Measurements from ENCODE around the gene PSMA2.

DNA sequence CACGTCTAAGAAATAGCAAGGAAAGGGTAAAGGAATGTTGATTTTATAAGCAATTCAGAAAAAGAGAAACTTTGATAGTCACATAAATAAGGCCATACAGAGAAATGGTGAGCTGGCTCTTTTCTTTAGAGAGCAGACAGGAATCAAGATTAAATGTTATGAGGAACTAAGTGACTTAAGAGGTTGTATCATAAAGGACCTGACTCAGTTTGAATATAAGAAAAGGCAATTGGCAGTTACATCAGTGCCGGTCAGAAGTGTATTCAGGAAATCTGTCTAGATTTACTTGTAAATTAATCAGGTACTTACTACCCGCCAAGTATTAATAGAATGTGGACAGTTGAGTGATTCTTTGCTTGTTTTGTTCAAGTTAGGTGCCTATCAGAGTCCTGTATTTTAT is 2.3 kb upstream of the PSMA2 start:
- TF ChIP-seq GATA3 (IDR thresholded peaks at IDR 0.05; ENCODE audit: low read depth, low read length) (no peak), GATA2 (IDR thresholded peaks at IDR 0.05; ENCODE audit: low read depth, low read length) (no peak)

Measured in SH-SY5Y (cell line).